MM.1S (cell line): Measurements from ENCODE around the gene GPAT3.

Experiments used
- CTCF ChIP-seq: fragments of 300-600 bp; sonication (generic); IDR thresholded peaks from 2 replicates; pipeline ENCODE4 v1.5.1; 2016; ENCODE audit warnings: antibody characterized with exemption, low read length, mixed read lengths
- EZH2 ChIP-seq: fragments of 300-600 bp; sonication (generic); optimal IDR thresholded peaks from 2 replicates; pipeline ENCODE3; 2017; ENCODE audit warnings: low read depth, mild to moderate bottlenecking, antibody characterized with exemption, low read length, mixed read lengths
- EZH2phosphoT487 ChIP-seq: fragments of 300-600 bp; sonication (generic); IDR thresholded peaks from 2 replicates; pipeline ENCODE4 v1.6.1; 2018; ENCODE audit warnings: antibody characterized with exemption, low read length

- TF ChIP-seq CTCF (no peak), EZH2 (no peak), EZH2phosphoT487 (no peak)
Measured at GRCh38 chr4:83591730-83592129, 55.8 kb downstream of the GPAT3 start.
